ENCODE measurements around the gene SLC7A10. TPM values are rescaled to one million over a fixed set of nuclear protein-coding genes. Genes with fewer than 3 reads are reported as not detected.

Gene SLC7A10
- polyA plus RNA-seq, 6 donors from 2014 or later: not detected

Other genes with a start within 250 kb of the SLC7A10 start
- 1 to 10 TPM; 2.0 to 6.9 (median 5.1) TPM for gene RHPN2, start 161.0 kb downstream of the SLC7A10 start, polyA plus RNA-seq (ENCODE audit: low read depth in 6 of 6)
- gene GPATCH1, start 144.7 kb downstream of the SLC7A10 start, polyA plus RNA-seq (ENCODE audit: low read depth in 6 of 6): 1 to 10 TPM; 1.5 to 8.1 (median 5.1) TPM
- gene WDR88, start 93.7 kb downstream of the SLC7A10 start, polyA plus RNA-seq (ENCODE audit: low read depth in 6 of 6): under 1 TPM in 2 of 6 donors, not detected in 4; 0.43 to 0.65 TPM
- not detected for gene LRP3, start 31.5 kb downstream of the SLC7A10 start, polyA plus RNA-seq (ENCODE audit: low read depth in 6 of 6)
- under 1 TPM in 4 of 6 donors, not detected in 2; 0.09 to 0.54 (median 0.50) TPM for gene CEBPA, start 76.7 kb upstream of the SLC7A10 start, polyA plus RNA-seq (ENCODE audit: low read depth in 6 of 6)
- 10 to 100 TPM in 3 of 6 donors, 1 to 10 TPM in 3; 7.1 to 12.0 (median 9.9) TPM for gene CEBPG, start 147.9 kb upstream of the SLC7A10 start, polyA plus RNA-seq (ENCODE audit: low read depth in 6 of 6)